K562 (cell line): Measurements from ENCODE around the gene GLYATL1B.

Experiments
- CREM ChIP-seq: IDR thresholded peaks from 2 replicates; pipeline ENCODE4 v1.6.1; 2014; ENCODE audit warnings: antibody characterized with exemption, low read depth
- CTCF ChIP-seq, 3 experiments: IDR thresholded peaks in 2 of 3; conservative IDR thresholded peaks in 1 of 3; 2 replicates each; pipeline ENCODE4 v1.5.1; 2011 to 2012; ENCODE audit warnings: low read length in 3 of 3, mild to moderate bottlenecking in 3 of 3, control low read depth in 2 of 3, improper control_type of control experiment in 1 of 3, inconsistent platforms in 1 of 3, low read depth in 1 of 3, mixed read lengths in 1 of 3, moderate library complexity in 1 of 3; ENCODE audit not compliant: insufficient read depth in 2 of 3
- TRIM24 ChIP-seq, 2 experiments: fragments of 450-650 bp; IDR thresholded peaks; 2 replicates each; pipeline ENCODE4 v1.6.1; 2016

- no peak for TF ChIP-seq TRIM24 (IDR thresholded peaks at IDR 0.05)
- no peak for TF ChIP-seq CTCF (IDR thresholded peaks at IDR 0.05 in 2 of 3, conservative IDR thresholded peaks at IDR 0.05 in 1 of 3; ENCODE audit: insufficient read depth in 2 of 3, low read depth in 1 of 3, low read length in 3 of 3)
- TF ChIP-seq CREM = no peak
These were observed 7.0 kb upstream of the GLYATL1B start for GRCh38 chr11:59079086-59079485.
